Umbilical cord (tissue), 2 donors: ENCODE measurements around the gene CCIN. TPM values are rescaled to one million over a fixed set of nuclear protein-coding genes. Genes with fewer than 3 reads are reported as not detected.

Source experiments
- DNase-seq: peaks from one replicate; pipeline ENCODE4 v3.0.0-alpha.2; 2015; ENCODE audit warnings: low spot score
- total RNA-seq: library from RNA; depleted of rRNA; stranded (reverse); fragments of >200 nt; gene quantifications from one replicate; pipeline ENCODE4 v1.2.3, GENCODE V29; 2014; ENCODE audit warnings: low replicate concordance; ENCODE audit not compliant: insufficient read depth

Gene CCIN
- total RNA-seq, 1 donor from 2014 or later = 0.96 TPM

DNA sequence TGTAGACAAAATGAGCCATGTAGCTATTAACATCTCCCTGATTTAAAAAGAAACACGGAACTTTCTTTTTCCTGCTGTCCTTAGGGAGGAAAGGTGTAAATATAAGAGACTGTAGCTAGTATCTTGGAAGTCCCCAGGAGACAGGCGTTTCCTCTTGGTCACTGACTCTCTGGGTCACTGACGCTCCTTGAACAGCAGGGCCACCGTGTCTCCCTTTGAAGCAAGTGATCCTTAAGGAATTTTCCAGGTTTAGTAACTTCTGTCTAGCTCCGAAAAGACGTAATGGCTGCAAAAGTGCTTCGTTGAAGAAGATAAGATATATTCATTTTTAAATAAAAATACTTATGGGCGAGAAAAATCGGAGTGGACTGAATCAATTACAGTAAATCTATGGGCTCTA lies 20.8 kb downstream of the CCIN start:
- DNase-seq = no peak

- peak; percentile 99 for DNase-seq
Observed at GRCh38 chr9:36190388-36191289, 21.5 kb downstream of the CCIN start, which contains the start of gene CLTA. Gene CLTA (plus strand): TSS chr9:36190921. CDS start chr9:36191057, 136 bp downstream.

- DNase-seq = peak; percentile 50
Observed at GRCh38 chr9:36191290-36191645, 22.1 kb downstream of the CCIN start.

DNA sequence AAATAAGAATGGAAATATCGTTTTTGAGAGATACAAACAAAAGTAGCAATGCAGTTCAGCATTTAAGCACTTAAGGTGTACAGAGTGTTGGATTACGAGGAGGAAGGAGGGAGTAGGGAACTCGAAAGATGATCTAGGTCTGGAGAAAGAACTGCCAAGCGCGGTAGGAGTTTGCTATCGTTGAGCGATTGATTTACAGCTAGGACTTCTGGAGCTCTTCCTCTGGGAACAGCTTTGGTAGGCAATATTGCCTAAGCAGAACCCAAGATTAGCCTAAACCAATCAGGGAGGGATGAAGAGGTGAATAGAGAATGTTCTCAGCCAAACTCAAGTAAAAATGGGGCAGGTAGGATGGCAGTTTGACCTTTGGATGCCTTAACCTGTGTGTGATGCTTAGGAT lies 22.5 kb downstream of the CCIN start:
- peak; percentile 17 for DNase-seq

- no peak for DNase-seq
Observed at GRCh38 chr9:36192196-36192595, 23.0 kb downstream of the CCIN start.

GRCh38 chr9:36193023-36193422 lies 23.8 kb downstream of the CCIN start:
- no peak for DNase-seq

DNA sequence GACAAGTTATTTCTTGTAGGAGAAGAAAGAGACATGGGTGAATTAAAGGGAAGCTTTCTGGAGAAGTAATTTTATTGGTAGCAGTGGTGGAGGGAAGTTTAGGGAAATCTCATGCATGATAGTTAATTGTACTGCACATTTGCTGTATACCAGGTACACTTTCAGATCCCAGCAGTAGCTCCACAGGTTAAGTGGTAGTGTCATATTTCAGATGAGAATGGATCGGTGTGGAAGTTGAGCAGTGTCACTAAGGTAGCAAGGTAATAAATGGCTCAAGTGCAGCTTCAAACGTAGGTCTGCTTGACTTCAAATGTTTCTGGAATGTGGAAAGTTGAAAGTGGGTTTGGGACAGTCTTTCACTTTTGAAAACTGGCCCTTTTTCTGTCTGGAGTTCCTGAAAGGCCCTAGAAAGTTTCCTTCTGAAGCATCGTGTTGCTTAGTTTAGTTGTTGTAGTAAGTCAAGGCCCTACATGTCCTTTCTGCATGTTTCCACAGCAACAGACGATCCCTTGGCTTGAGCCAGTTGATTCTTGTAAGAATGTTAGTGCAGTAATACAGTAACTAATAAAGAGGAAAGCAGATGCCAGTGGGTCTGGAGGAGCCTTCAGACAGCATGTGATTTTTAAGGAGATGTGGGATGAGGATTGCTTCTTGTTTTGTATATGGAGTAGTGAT lies 25.3 kb downstream of the CCIN start:
- peak; percentile 47 for DNase-seq

- no peak for DNase-seq
Observed at GRCh38 chr9:36204906-36205547, 35.8 kb downstream of the CCIN start.

GRCh38 chr9:36207016-36207415 lies 37.8 kb downstream of the CCIN start:
- no peak for DNase-seq

DNA sequence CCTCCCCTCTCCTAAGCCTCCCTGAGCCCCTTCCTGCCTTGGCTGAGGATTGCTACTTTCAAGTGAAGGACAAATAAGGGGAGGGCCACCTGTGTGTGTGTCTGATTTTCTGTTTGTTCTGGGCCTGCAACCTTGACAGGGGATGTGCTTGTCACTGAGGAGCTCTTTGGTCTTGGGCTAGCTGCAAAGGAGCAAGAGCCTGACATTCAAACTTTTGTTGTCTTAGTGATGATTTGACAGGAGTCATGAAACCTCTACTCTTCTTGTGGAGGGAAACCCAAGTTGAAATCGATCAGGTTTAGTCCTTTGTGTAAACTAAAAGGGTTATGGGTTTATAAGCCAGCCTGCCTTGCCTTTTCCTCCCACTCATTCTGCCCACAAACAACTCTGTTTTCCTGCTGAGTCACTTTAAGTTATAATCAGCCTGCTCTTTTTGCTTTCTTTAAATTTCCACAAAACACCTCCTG lies 38.4 kb downstream of the CCIN start:
- DNase-seq = no peak

GRCh38 chr9:36208521-36209253 lies 39.5 kb downstream of the CCIN start:
- peak; percentile 37 for DNase-seq

- no peak for DNase-seq
Observed at GRCh38 chr9:36210722-36211121, 41.5 kb downstream of the CCIN start.

GRCh38 chr9:36211510-36211909 lies 42.3 kb downstream of the CCIN start:
- no peak for DNase-seq

DNA sequence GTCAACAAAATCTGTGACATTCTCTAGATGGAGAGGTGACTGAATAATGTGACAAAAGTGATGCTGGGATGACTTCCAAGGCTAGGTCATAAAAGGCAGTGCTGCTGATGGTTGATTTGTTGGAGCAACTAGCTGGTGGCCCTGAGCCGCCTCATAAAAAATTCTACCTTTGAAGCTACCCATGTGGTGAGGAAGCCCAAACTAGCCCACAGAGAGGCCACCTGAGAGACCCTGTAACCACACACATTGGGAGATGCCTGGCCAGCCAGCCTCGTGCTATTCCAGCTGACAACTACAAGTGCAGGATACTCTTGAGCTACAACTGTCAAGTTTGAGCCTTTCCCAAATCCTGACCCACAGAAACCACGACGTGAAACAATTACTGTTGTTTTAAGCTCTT lies 44.2 kb downstream of the CCIN start:
- no peak for DNase-seq

DNA sequence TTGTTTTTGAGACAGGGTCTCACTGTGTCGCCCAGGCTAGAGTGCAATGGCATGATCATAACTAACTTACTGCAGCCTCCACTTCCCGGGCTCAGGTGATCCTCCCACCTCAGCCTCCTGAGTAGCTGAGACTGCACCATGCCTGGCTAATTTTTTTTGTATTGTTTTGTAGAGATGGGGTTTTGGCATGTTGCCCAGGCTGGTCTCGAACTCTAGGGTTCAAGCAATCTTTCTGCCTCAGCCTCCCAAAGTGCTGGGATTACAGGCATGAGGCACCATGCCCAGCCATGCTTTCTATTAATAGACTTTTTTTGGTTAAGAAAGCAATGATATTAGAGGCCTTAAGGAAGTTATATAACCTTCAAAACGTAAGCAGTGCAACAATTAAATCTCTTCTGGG lies 44.8 kb downstream of the CCIN start:
- peak; percentile 18 for DNase-seq

DNA sequence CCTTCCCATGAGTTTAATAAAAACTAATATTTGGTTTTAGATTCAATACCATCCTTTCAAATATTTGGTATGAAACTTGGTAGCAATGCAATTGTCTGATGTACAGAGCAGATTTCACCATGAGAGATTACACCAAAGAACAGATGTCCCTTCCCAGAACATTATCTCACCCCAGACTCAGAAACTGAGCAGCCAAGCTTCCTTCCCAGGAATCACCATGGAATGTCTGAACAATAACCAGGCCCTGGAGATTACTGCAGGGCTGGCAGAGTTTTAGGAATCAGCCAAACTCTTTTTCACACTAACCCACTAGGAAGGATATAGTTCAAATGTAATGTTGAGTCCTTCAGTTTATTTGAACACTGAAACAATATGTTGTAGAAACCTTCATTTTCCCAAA lies 45.4 kb downstream of the CCIN start:
- peak; percentile 88 for DNase-seq

GRCh38 chr9:36217256-36217968 lies 48.2 kb downstream of the CCIN start:
- DNase-seq = no peak

- DNase-seq = no peak
Observed at GRCh38 chr9:36218011-36218410, 48.8 kb downstream of the CCIN start.

DNA sequence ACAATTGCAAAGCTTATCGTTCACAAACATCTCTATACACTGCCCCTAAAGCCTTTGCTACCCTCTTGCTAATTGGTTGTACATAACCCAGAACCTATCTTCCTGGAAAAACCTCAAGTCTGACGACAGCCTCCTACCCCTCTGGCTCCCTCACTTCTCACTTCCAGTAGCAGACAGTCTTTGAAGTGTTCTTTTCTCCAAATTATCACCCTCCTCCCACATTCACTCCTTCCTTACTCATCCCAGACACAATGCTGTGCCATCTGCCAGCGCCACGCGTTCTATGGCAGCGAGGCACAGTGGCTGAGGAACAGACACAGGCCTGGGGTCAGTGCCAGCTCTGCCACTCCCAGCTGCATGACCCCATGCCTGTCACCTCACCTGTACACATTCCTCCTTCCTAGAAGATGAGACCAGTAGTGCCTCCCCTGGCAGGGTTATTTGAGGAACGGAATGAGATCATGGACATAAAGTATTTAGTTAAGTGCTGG lies 49.3 kb downstream of the CCIN start:
- DNase-seq = no peak
